Uterus (tissue), 4 donors: ENCODE data around the gene TRIM3. TPM values are rescaled to one million over a fixed set of nuclear protein-coding genes. Genes with fewer than 3 reads are reported as not detected.
A peak's percentile ranks its signal among the peaks of the same experiment; 100 is the strongest.

Source experiments
- DNase-seq, 2 donors: peaks; one replicate each; pipeline ENCODE4 v3.0.0-alpha.2; 2019 to 2020
- H3K27ac ChIP-seq, 2 donors: fragments of 200-600 bp; sonication (generic); 1 replicate in 1 of 2; 2 replicates in 1 of 2; pipeline ENCODE4 v1.5.1; 2016 to 2018
- H3K27me3 ChIP-seq, 2 donors: fragments of 200-600 bp; sonication (generic); one replicate each; pipeline ENCODE4 v1.5.1; 2018 to 2019; ENCODE audit warnings: control low read depth in 1 of 2
- H3K36me3 ChIP-seq, 2 donors: fragments of 200-600 bp; sonication (generic); one replicate each; pipeline ENCODE4 v1.5.1; 2019; ENCODE audit warnings: control low read depth in 1 of 2
- H3K4me1 ChIP-seq, 2 donors: fragments of 200-600 bp; sonication (generic); one replicate each; pipeline ENCODE4 v1.5.1; 2018 to 2019; ENCODE audit warnings: control low read depth in 1 of 2
- H3K4me3 ChIP-seq, 2 donors: fragments of 200-600 bp; sonication (generic); 1 replicate in 1 of 2; 2 replicates in 1 of 2; pipeline ENCODE4 v1.5.1; 2018 to 2019; ENCODE audit warnings: mild to moderate bottlenecking in 1 of 2
- H3K9me3 ChIP-seq, 2 donors: fragments of 200-600 bp; sonication (generic); one replicate each; pipeline ENCODE4 v1.5.1; 2019; ENCODE audit warnings: control low read depth in 1 of 2
- POLR2A ChIP-seq, 2 donors: fragments of 450-650 bp; IDR thresholded peaks; one replicate each; pipeline ENCODE4 v1.6.1; 2016; ENCODE audit warnings: antibody characterized with exemption in 2 of 2, mild to moderate bottlenecking in 1 of 2, moderate library complexity in 1 of 2
- intact Hi-C: fragments of 100-400 bp; cut with DNase I; formaldehyde crosslinking; loops from one replicate; pipeline ENCODE4 v1.15.1; 2023; ENCODE audit warnings: low total_unique reads
- total RNA-seq, 4 donors: library from RNA; depleted of rRNA in 3 of 4; stranded (reverse); fragments of >200 nt in 3 of 4; gene quantifications; one replicate each; pipeline versions ENCODE4 v1.1.0 to v1.2.4, GENCODE V29; 2014 to 2023
- TF ChIP-seq, protein P1 (sequence below), 4 experiments: fragments of 200-600 bp in 2 of 4; fragments of 450-650 bp in 2 of 4; sonication (generic) in 2 of 4; IDR thresholded peaks; one replicate each; pipeline ENCODE4 v1.5.1; 2016 to 2019; ENCODE audit warnings: antibody characterized with exemption in 4 of 4, mild to moderate bottlenecking in 2 of 4, moderate library complexity in 1 of 4
- donor health status: DM: yes; HTN: yes; CAD: no.

The TRIM3 gene
- total RNA-seq, 4 donors from 2014 or later, result 9.5 to 42.4 (median 29.6) TPM

GRCh38 chr11:6418557-6419008 lies 55.2 kb downstream of the TRIM3 start:
- Histone ChIP-seq H3K36me3 (no peaks in the 10 kb centered on the region), H3K9me3 (no peaks in the 10 kb centered on the region), H3K27ac (peak overlapping the region; percentile 94 to 95), H3K27me3 (no peaks in the 10 kb centered on the region), H3K4me3 (peak overlapping the region; percentile 71 to 90), H3K4me1 (peaks cover 0 to 6% of the 10 kb centered on the region in 2 donors)
- intact Hi-C loops, result no loop called here
- TF ChIP-seq POLR2A (IDR thresholded peaks at IDR 0.05), result no peak
- TF ChIP-seq, protein P1, sequence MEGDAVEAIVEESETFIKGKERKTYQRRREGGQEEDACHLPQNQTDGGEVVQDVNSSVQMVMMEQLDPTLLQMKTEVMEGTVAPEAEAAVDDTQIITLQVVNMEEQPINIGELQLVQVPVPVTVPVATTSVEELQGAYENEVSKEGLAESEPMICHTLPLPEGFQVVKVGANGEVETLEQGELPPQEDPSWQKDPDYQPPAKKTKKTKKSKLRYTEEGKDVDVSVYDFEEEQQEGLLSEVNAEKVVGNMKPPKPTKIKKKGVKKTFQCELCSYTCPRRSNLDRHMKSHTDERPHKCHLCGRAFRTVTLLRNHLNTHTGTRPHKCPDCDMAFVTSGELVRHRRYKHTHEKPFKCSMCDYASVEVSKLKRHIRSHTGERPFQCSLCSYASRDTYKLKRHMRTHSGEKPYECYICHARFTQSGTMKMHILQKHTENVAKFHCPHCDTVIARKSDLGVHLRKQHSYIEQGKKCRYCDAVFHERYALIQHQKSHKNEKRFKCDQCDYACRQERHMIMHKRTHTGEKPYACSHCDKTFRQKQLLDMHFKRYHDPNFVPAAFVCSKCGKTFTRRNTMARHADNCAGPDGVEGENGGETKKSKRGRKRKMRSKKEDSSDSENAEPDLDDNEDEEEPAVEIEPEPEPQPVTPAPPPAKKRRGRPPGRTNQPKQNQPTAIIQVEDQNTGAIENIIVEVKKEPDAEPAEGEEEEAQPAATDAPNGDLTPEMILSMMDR (IDR thresholded peaks at IDR 0.05), result no peak
- DNase-seq, result peak in 1 of 2 donors; percentile 40

DNA sequence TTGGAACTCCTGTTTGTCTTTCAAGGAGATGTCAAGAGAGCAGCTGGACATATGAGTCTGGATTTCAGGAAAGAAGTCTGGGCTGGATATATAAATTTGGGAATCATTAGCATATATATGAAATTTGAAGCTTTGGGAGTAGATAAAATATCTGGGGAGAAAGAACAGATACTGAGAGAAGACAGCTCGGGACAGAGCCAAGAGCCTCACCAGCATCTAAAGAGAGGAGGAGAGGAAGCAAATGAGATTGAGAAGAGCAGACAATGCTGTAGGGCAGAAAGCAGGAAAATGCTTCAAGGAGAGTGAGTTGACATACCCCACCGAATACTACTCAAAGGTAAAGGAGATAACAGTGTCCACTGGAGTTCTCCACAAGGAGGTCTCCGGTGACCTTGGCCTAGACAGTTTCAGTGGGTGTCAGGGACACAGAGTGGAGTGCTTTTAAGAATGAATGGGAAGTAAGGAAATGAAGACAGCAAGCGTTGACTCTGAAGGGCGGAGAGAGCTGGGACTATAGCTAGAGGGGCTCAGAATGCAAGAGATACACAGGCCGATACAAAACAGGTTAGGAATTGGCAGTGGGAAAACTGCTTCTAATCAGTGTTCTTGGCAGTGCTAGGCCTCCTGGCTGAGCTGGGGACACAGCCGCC lies 55.7 kb downstream of the TRIM3 start:
- peak overlapping the region; percentile 71 to 90 for H3K4me3 ChIP-seq
- no peaks in the 10 kb centered on the region for H3K9me3 ChIP-seq
- no peak for DNase-seq
- no peak for TF ChIP-seq POLR2A (IDR thresholded peaks at IDR 0.05)
- TF ChIP-seq, protein P1 (IDR thresholded peaks at IDR 0.05), result no peak
- intact Hi-C loops, result no loop called here
- H3K27ac ChIP-seq, result peak overlapping the region; percentile 94 to 95
- H3K27me3 ChIP-seq, result no peaks in the 10 kb centered on the region
- peaks cover 0 to 6% of the 10 kb centered on the region in 2 donors for H3K4me1 ChIP-seq
- H3K36me3 ChIP-seq, result no peaks in the 10 kb centered on the region

DNA sequence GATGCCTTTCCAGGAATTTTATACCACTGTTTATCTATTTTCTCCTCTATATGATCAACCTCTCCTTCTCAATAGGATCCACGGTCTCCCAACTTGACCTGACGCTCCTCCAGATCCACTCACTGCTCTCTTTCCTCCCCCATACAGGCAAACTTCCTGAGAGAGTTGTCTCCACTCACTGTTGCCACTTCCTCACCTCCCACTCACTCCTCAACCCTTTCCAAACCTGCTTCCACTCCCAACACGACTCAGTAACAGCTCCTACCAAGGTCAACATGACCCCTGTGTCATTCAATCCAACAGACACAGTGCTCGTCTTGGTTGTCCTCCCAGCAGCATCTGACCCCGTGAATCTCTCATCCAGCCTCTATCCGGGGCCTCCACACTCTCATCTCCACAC lies 57.9 kb downstream of the TRIM3 start:
- peak overlapping the region in 1 of 2 donors; percentile 19 for H3K27ac ChIP-seq
- H3K36me3 ChIP-seq, result no peaks in the 10 kb centered on the region
- H3K27me3 ChIP-seq, result no peaks in the 10 kb centered on the region
- H3K9me3 ChIP-seq, result no peaks in the 10 kb centered on the region
- no peak overlapping the region for H3K4me3 ChIP-seq
- TF ChIP-seq, protein P1 (IDR thresholded peaks at IDR 0.05), result no peak
- TF ChIP-seq POLR2A (IDR thresholded peaks at IDR 0.05), result no peak
- peaks cover 0 to 6% of the 10 kb centered on the region in 2 donors for H3K4me1 ChIP-seq
- DNase-seq, result no peak
- intact Hi-C loops, result no loop called here

- H3K4me1 ChIP-seq, result peaks cover 0 to 3% of the 10 kb centered on the region in 2 donors
- H3K27ac ChIP-seq, result no peak overlapping the region
- no peak for TF ChIP-seq POLR2A (IDR thresholded peaks at IDR 0.05)
- TF ChIP-seq, protein P1 (IDR thresholded peaks at IDR 0.05), result no peak
- no peak overlapping the region for H3K4me3 ChIP-seq
- no peak for DNase-seq
- H3K27me3 ChIP-seq, result no peaks in the 10 kb centered on the region
- no peaks in the 10 kb centered on the region for H3K36me3 ChIP-seq
- intact Hi-C loops, result no loop called here
- no peaks in the 10 kb centered on the region for H3K9me3 ChIP-seq
Measured at GRCh38 chr11:6414874-6415328, 58.8 kb downstream of the TRIM3 start.

GRCh38 chr11:6413791-6414201 lies 59.9 kb downstream of the TRIM3 start:
- H3K27me3 ChIP-seq, result no peaks in the 10 kb centered on the region
- no peaks in the 10 kb centered on the region for H3K9me3 ChIP-seq
- no peak overlapping the region for H3K4me3 ChIP-seq
- DNase-seq, result no peak
- H3K4me1 ChIP-seq, result no peaks in the 10 kb centered on the region
- H3K36me3 ChIP-seq, result no peaks in the 10 kb centered on the region
- H3K27ac ChIP-seq, result no peak overlapping the region
- no peak for TF ChIP-seq POLR2A (IDR thresholded peaks at IDR 0.05)
- TF ChIP-seq, protein P1 (IDR thresholded peaks at IDR 0.05), result no peak
- intact Hi-C loops, result no loop called here
